ENCODE data around the gene CBLN3.

The CBLN3 gene

GRCh38 chr14:24416254-24416931 is 13.1 kb downstream of the CBLN3 start:
- Histone ChIP-seq H3K27me3 (ENCODE audit: insufficient read depth, low read length, poor library complexity) (no peaks in the 10 kb centered on the region), H3K27ac (ENCODE audit: low read length) (no peak overlapping the region), H3K9me3 (ENCODE audit: insufficient read depth, low read length, severe bottlenecking) (no peaks in the 10 kb centered on the region), H3K4me3 (ENCODE audit: low read depth in 1 of 2, low read length in 2 of 2) (no peak overlapping the region), H3K9ac (ENCODE audit: low read depth, low read length) (no peak overlapping the region), H2AFZ (ENCODE audit: low read depth, low read length) (no peak overlapping the region), H3K79me2 (ENCODE audit: insufficient read depth, low read length) (no peaks in the 10 kb centered on the region), H4K20me1 (ENCODE audit: insufficient read depth, low read length) (no peaks in the 10 kb centered on the region), H3K4me2 (ENCODE audit: insufficient read depth, low read length) (no peak overlapping the region), H3K4me1 (ENCODE audit: insufficient read depth, low read length) (no peaks in the 10 kb centered on the region), H3K36me3 (ENCODE audit: insufficient read depth, low read length) (no peaks in the 10 kb centered on the region)
- TF ChIP-seq, protein P1, sequence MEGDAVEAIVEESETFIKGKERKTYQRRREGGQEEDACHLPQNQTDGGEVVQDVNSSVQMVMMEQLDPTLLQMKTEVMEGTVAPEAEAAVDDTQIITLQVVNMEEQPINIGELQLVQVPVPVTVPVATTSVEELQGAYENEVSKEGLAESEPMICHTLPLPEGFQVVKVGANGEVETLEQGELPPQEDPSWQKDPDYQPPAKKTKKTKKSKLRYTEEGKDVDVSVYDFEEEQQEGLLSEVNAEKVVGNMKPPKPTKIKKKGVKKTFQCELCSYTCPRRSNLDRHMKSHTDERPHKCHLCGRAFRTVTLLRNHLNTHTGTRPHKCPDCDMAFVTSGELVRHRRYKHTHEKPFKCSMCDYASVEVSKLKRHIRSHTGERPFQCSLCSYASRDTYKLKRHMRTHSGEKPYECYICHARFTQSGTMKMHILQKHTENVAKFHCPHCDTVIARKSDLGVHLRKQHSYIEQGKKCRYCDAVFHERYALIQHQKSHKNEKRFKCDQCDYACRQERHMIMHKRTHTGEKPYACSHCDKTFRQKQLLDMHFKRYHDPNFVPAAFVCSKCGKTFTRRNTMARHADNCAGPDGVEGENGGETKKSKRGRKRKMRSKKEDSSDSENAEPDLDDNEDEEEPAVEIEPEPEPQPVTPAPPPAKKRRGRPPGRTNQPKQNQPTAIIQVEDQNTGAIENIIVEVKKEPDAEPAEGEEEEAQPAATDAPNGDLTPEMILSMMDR (IDR thresholded peaks at IDR 0.05; ENCODE audit: borderline replicate concordance, extremely low read depth, low read length, poor library complexity, severe bottlenecking) = no peak
- no peak for TF ChIP-seq EZH2 (IDR thresholded peaks at IDR 0.05; ENCODE audit: borderline replicate concordance, low read depth, low read length, severe bottlenecking)
- ATAC-seq (ENCODE audit: insufficient read depth, low read depth) = no peak
- DNase-seq = no peak

DNA sequence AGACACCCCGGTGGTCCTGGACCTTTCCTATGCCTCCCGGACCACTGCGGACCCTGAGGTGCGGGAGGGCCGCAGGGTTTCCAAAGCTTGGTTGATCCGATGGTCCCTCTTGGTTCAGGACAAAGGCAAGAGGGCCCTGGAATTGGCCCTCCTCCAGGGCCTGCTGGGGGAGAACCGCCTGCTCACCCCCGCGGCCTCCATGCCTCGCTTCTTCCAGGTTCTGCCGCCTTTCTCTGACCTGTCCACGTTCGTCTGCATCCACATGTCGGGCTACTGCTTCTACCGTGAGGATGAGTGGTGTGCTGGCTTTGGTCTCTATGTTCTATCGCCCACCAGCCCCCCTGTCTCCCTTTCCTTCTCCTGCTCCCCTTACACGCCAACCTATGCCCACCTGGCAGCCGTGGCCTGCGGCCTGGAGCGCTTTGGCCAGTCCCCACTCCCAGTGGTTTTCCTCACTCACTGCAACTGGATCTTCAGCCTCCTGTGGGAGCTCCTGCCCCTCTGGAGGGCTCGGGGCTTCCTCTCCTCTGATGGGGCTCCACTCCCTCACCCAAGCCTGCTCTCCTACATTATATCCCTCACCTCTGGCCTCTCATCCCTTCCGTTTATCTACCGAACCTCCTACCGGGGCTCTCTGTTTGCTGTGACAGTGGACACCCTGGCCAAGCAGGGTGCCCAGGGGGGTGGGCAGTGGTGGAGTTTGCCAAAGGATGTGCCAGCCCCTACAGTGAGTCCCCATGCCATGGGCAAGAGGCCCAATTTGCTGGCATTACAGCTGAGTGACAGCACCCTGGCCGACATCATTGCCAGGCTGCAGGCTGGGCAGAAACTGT is 13.8 kb downstream of the CBLN3 start:
- DNase-seq = no peak
- Histone ChIP-seq H3K27me3 (ENCODE audit: insufficient read depth, low read length, poor library complexity) (no peaks in the 10 kb centered on the region), H3K36me3 (ENCODE audit: insufficient read depth, low read length) (no peaks in the 10 kb centered on the region), H4K20me1 (ENCODE audit: insufficient read depth, low read length) (no peaks in the 10 kb centered on the region), H3K4me1 (ENCODE audit: insufficient read depth, low read length) (no peaks in the 10 kb centered on the region), H3K79me2 (ENCODE audit: insufficient read depth, low read length) (no peaks in the 10 kb centered on the region), H3K9ac (ENCODE audit: low read depth, low read length) (no peak overlapping the region), H3K4me3 (ENCODE audit: low read depth in 1 of 2, low read length in 2 of 2) (no peak overlapping the region), H3K9me3 (ENCODE audit: insufficient read depth, low read length, severe bottlenecking) (no peaks in the 10 kb centered on the region), H3K4me2 (ENCODE audit: insufficient read depth, low read length) (no peak overlapping the region), H3K27ac (ENCODE audit: low read length) (no peak overlapping the region), H2AFZ (ENCODE audit: low read depth, low read length) (no peak overlapping the region)
- ATAC-seq (ENCODE audit: insufficient read depth, low read depth) = no peak
- TF ChIP-seq EZH2 (IDR thresholded peaks at IDR 0.05; ENCODE audit: borderline replicate concordance, low read depth, low read length, severe bottlenecking) = no peak
- TF ChIP-seq, protein P1 (IDR thresholded peaks at IDR 0.05; ENCODE audit: borderline replicate concordance, extremely low read depth, low read length, poor library complexity, severe bottlenecking) = no peak

GRCh38 chr14:24414732-24415420 is 14.6 kb downstream of the CBLN3 start:
- no peak overlapping the region for H2AFZ ChIP-seq (ENCODE audit: low read depth, low read length)
- TF ChIP-seq, protein P1 (IDR thresholded peaks at IDR 0.05; ENCODE audit: borderline replicate concordance, extremely low read depth, low read length, poor library complexity, severe bottlenecking) = no peak
- no peak for TF ChIP-seq EZH2 (IDR thresholded peaks at IDR 0.05; ENCODE audit: borderline replicate concordance, low read depth, low read length, severe bottlenecking)
- no peak for ATAC-seq (ENCODE audit: insufficient read depth, low read depth)
- no peak for DNase-seq
- no peaks in the 10 kb centered on the region for H4K20me1 ChIP-seq (ENCODE audit: insufficient read depth, low read length)
- no peaks in the 10 kb centered on the region for H3K36me3 ChIP-seq (ENCODE audit: insufficient read depth, low read length)
- no peak overlapping the region for H3K27ac ChIP-seq (ENCODE audit: low read length)
- no peak overlapping the region for H3K4me2 ChIP-seq (ENCODE audit: insufficient read depth, low read length)
- no peaks in the 10 kb centered on the region for H3K4me1 ChIP-seq (ENCODE audit: insufficient read depth, low read length)
- no peak overlapping the region for H3K9ac ChIP-seq (ENCODE audit: low read depth, low read length)
- H3K27me3 ChIP-seq (ENCODE audit: insufficient read depth, low read length, poor library complexity) = no peaks in the 10 kb centered on the region
- H3K9me3 ChIP-seq (ENCODE audit: insufficient read depth, low read length, severe bottlenecking) = no peaks in the 10 kb centered on the region
- H3K4me3 ChIP-seq (ENCODE audit: low read depth in 1 of 2, low read length in 2 of 2) = no peak overlapping the region
- no peaks in the 10 kb centered on the region for H3K79me2 ChIP-seq (ENCODE audit: insufficient read depth, low read length)

All from DND-41 (cell line).